Measurements from ENCODE around the gene ATP5F1C. TPM values are rescaled to one million over a fixed set of nuclear protein-coding genes. Genes with fewer than 3 reads are reported as not detected.
A peak's percentile ranks its signal among the peaks of the same experiment; 100 is the strongest.

Gene ATP5F1C
- total and polyA plus RNA-seq, 2 experiments from 2014 or later, result 332 to 537 TPM

DNA sequence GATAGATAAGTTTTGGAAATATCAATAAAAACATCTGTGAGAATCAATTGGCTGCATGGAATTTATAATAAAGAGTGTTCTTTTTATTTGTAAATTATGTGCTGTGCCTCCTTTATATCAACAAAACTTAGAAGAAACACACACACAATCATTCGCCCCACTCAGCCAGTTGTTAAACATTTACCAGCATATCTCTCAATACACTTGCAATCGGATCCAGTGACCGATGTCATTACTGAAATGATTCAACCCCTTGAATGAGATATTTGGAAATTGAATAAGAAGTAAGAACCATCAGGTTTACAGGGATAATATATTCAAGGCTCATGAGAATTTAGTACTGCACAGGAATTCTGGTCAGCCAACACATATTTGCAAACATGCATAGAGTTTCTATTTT is 65.9 kb downstream of the ATP5F1C start:
- ATAC-seq, result no peak
- Mint-ChIP-seq H3K27ac (no peak overlapping the region), H3K27me3 (ENCODE audit: insufficient read depth, low read depth, poor library complexity) (peaks cover 4% of the 10 kb centered on the region)

More for the DNA sequence above, 65.9 kb downstream of the ATP5F1C start:
- no peak overlapping the region for H3K27ac ChIP-seq (ENCODE audit: low read depth)
- no peaks in the 10 kb centered on the region for H4K20me1 ChIP-seq (replicated peaks; ENCODE audit: insufficient read depth)
- peaks cover 22% of the 10 kb centered on the region; the same call in 1 of the 2 replicates for H3K79me2 ChIP-seq (replicated peaks; ENCODE audit: insufficient read depth)
- no peaks in the 10 kb centered on the region for H3K36me3 ChIP-seq (ENCODE audit: insufficient read depth)
- Mint-ChIP-seq H3K4me1 (peaks cover 27% of the 10 kb centered on the region), H3K9me3 (no peaks in the 10 kb centered on the region), H3K4me3 (no peak overlapping the region), H3K36me3 (ENCODE audit: low read depth) (no peaks in the 10 kb centered on the region)
- no peak overlapping the region for H2AFZ ChIP-seq
- no peak overlapping the region for H3K4me3 ChIP-seq
- peaks cover 16% of the 10 kb centered on the region for H3K4me1 ChIP-seq (ENCODE audit: insufficient read depth)
- TF ChIP-seq, protein P1, sequence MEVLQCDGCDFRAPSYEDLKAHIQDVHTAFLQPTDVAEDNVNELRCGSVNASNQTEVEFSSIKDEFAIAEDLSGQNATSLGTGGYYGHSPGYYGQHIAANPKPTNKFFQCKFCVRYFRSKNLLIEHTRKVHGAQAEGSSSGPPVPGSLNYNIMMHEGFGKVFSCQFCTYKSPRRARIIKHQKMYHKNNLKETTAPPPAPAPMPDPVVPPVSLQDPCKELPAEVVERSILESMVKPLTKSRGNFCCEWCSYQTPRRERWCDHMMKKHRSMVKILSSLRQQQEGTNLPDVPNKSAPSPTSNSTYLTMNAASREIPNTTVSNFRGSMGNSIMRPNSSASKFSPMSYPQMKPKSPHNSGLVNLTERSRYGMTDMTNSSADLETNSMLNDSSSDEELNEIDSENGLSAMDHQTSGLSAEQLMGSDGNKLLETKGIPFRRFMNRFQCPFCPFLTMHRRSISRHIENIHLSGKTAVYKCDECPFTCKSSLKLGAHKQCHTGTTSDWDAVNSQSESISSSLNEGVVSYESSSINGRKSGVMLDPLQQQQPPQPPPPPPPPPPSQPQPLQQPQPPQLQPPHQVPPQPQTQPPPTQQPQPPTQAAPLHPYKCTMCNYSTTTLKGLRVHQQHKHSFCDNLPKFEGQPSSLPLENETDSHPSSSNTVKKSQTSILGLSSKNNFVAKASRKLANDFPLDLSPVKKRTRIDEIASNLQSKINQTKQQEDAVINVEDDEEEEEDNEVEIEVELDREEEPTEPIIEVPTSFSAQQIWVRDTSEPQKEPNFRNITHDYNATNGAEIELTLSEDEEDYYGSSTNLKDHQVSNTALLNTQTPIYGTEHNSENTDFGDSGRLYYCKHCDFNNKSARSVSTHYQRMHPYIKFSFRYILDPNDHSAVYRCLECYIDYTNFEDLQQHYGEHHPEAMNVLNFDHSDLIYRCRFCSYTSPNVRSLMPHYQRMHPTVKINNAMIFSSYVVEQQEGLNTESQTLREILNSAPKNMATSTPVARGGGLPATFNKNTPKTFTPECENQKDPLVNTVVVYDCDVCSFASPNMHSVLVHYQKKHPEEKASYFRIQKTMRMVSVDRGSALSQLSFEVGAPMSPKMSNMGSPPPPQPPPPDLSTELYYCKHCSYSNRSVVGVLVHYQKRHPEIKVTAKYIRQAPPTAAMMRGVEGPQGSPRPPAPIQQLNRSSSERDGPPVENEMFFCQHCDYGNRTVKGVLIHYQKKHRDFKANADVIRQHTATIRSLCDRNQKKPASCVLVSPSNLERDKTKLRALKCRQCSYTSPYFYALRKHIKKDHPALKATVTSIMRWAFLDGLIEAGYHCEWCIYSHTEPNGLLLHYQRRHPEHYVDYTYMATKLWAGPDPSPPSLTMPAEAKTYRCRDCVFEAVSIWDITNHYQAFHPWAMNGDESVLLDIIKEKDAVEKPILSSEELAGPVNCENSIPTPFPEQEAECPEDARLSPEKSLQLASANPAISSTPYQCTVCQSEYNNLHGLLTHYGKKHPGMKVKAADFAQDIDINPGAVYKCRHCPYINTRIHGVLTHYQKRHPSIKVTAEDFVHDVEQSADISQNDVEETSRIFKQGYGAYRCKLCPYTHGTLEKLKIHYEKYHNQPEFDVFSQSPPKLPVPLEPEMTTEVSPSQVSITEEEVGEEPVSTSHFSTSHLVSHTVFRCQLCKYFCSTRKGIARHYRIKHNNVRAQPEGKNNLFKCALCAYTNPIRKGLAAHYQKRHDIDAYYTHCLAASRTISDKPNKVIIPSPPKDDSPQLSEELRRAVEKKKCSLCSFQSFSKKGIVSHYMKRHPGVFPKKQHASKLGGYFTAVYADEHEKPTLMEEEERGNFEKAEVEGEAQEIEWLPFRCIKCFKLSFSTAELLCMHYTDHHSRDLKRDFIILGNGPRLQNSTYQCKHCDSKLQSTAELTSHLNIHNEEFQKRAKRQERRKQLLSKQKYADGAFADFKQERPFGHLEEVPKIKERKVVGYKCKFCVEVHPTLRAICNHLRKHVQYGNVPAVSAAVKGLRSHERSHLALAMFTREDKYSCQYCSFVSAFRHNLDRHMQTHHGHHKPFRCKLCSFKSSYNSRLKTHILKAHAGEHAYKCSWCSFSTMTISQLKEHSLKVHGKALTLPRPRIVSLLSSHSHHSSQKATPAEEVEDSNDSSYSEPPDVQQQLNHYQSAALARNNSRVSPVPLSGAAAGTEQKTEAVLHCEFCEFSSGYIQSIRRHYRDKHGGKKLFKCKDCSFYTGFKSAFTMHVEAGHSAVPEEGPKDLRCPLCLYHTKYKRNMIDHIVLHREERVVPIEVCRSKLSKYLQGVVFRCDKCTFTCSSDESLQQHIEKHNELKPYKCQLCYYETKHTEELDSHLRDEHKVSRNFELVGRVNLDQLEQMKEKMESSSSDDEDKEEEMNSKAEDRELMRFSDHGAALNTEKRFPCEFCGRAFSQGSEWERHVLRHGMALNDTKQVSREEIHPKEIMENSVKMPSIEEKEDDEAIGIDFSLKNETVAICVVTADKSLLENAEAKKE (CRISPR knock-in tag; IDR thresholded peaks at IDR 0.05), result no peak
- TF ChIP-seq, protein P2, sequence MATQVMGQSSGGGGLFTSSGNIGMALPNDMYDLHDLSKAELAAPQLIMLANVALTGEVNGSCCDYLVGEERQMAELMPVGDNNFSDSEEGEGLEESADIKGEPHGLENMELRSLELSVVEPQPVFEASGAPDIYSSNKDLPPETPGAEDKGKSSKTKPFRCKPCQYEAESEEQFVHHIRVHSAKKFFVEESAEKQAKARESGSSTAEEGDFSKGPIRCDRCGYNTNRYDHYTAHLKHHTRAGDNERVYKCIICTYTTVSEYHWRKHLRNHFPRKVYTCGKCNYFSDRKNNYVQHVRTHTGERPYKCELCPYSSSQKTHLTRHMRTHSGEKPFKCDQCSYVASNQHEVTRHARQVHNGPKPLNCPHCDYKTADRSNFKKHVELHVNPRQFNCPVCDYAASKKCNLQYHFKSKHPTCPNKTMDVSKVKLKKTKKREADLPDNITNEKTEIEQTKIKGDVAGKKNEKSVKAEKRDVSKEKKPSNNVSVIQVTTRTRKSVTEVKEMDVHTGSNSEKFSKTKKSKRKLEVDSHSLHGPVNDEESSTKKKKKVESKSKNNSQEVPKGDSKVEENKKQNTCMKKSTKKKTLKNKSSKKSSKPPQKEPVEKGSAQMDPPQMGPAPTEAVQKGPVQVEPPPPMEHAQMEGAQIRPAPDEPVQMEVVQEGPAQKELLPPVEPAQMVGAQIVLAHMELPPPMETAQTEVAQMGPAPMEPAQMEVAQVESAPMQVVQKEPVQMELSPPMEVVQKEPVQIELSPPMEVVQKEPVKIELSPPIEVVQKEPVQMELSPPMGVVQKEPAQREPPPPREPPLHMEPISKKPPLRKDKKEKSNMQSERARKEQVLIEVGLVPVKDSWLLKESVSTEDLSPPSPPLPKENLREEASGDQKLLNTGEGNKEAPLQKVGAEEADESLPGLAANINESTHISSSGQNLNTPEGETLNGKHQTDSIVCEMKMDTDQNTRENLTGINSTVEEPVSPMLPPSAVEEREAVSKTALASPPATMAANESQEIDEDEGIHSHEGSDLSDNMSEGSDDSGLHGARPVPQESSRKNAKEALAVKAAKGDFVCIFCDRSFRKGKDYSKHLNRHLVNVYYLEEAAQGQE (IDR thresholded peaks at IDR 0.05; ENCODE audit: unreplicated experiment), result no peak
- TF ChIP-seq EZH2phosphoT487 (IDR thresholded peaks at IDR 0.05; ENCODE audit: unreplicated experiment), result no peak
- TF ChIP-seq EZH2 (IDR thresholded peaks at IDR 0.05; ENCODE audit: low read depth, unreplicated experiment), result no peak
- TF ChIP-seq POLR2AphosphoS5 (IDR thresholded peaks at IDR 0.05; ENCODE audit: low read depth), result no peak
- no peak for TF ChIP-seq JUNB (IDR thresholded peaks at IDR 0.05; ENCODE audit: unreplicated experiment)
- TF ChIP-seq STAT1 (IDR thresholded peaks at IDR 0.05; ENCODE audit: unreplicated experiment), result no peak
- no peak for TF ChIP-seq CTCF (conservative IDR thresholded peaks at IDR 0.05; ENCODE audit: low read depth in 2 of 2)
- TF ChIP-seq CREB1 (CRISPR knock-in tag; IDR thresholded peaks at IDR 0.05; ENCODE audit: low read depth), result no peak
- no peak for TF ChIP-seq ZNF331 (CRISPR knock-in tag; IDR thresholded peaks at IDR 0.05; ENCODE audit: low read depth)
- H3F3A ChIP-seq (replicated peaks; ENCODE audit: low read depth), result no peaks in the 10 kb centered on the region
- peak overlapping the region; percentile 66; the same call in 1 of the 2 replicates for H3K4me2 ChIP-seq
- no peaks in the 10 kb centered on the region for H3K27me3 ChIP-seq (ENCODE audit: insufficient read depth)
- H3K9me2 ChIP-seq (ENCODE audit: insufficient read depth), result no peaks in the 10 kb centered on the region
- DNase-seq (ENCODE audit: low spot score), result no peak

Data from GM23338 (cell line).